NOMO-1 (cell line): ENCODE measurements around the gene RAB11A.

ENCODE experiments used
- DNase-seq, 2 experiments: peaks; one replicate each; lab custom pipeline; 2025; ENCODE audit not compliant: unreplicated experiment in 2 of 2; lab: John Stamatoyannopoulos, UW

RAB11A gene

DNA sequence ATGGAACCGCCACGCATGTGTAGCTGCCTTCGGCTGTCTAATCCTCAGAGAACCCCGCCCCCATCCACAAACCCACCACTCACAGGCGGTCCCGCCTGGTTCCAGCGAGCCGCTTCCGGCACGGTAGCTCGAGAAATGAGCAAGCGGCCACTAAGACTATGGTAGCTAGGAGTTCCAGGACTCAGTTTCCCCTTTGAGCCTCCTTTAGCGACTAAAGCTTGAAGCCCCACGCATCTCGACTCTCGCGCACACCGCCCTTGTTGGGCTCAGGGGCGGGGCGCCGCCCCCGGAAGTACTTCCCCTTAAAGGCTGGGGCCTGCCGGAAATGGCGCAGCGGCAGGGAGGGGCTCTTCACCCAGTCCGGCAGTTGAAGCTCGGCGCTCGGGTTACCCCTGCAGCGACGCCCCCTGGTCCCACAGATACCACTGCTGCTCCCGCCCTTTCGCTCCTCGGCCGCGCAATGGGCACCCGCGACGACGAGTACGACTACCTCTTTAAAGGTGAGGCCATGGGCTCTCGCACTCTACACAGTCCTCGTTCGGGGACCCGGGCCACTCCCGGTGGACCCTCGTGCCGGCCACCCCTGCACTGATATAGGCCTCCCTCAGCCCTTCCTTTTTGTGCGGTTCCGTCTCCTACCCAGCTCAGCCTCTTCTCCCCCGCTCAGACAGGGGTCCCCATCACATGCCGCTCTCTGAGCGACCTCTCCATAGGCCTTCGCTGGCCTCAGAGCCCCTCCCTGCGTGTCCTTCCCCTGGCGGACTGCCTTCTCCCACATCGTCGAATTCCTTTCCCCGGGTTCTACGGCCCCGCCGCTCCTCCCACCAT, at the start of gene RAB11A:
TSS of gene RAB11A (plus strand) at position 366 of the 828 bp plus-strand sequence. CDS start at position 461, 95 bp downstream.
- DNase-seq = peak; percentile 97 to 98

GRCh38 chr15:65819563-65819960, 49.7 kb upstream of the RAB11A start:
- no peak for DNase-seq

DNA sequence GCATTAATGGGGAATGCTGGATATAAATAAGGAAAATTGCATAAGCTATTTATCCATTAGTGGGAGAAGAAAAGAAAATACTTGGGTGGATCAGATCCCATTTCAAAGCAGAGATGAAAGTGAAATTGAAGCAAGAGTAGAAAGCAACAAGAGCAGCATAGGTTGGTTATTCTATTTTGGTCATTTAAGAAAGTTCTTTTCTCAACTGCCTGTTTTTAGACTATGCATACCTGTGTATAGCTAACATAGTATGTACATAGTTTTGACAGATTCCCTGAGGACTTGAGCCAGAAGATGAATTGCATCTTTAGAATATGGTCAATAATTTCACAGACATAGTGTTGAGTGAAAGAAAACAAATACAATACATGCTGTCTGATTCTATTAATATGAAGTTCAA, 48.2 kb upstream of the RAB11A start:
- DNase-seq = no peak

GRCh38 chr15:65822316-65822715, 47.0 kb upstream of the RAB11A start:
- DNase-seq = no peak

DNA sequence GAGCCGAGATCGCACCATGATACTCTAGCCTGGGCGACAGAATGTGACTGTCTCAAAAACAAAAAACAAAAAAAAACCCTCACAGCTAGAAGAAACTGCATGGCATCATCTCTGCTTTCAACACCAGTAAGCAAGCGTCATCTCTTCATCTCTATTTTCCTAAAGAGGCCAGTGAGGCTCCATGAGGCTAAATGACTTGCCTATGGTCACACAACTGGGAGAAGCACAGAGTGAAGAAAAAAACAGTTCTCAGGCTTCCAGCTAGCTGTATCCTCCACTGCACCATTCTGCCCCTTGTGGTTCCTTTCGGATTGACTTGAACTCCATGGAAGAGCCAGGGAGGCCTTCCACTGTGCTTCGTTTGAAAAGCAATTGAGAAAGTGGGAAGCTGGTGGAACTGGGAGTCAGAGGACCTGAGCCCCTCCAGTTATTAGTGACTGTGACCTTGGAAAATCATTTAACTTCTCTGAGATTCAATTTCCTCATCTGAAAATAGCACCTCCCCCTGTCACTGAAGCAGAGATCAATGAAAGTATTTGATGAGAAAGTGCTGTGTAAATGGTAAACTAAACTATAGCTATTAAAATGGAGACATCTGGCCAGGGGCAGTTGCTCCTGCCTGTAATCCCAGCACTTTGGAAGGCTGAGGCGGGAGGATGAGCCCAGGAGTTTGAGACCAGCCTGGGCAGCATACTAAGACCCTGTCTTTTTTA, 45.1 kb upstream of the RAB11A start:
- DNase-seq = peak in 1 of 2 experiments; percentile 29

DNA sequence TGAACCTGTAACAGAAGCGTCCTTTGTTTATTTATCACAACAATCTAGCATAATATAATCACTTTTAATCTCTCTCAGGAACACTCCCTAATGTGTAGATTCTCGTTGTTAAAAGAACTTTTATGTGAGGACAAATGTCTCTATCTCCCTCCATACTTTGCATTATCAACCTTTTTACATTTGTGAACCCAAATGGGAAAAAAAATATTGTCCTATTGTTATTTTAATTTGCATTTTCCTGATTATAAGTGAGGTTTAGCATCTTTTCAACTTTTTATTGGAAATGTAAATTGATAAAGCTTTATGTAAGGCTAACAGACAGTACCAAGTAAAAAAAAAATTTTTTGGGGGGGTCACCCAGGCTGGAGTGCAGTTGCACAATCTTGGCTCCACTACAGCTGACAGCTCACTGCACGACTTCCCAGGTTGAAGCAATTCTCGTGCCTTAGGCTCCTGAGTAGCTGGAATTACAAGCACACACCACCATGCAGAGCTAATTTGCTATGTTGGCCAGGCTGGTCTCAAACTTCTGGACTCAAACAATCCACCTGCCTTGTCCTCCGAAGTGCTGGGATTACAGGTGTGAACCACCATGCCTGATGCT, 44.2 kb upstream of the RAB11A start:
- DNase-seq = no peak

DNA sequence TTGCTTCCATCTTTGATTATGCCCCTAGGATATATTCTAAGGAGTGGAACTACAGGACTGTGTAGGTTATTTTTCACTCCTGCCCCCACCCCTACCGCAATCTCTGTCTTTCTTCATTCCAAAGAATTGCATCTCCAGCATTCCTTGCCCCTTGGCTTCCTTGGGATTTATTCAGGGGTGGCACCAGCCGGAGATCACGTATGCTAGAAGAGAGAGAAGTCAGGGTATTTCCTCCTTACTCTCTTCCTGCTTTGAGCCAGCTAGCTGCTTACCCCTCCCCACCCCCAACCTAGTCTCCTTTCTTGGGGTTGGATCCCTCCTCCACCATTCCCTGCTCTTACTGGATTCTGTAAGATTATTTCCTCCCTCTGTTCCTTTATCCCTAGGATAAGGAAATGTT, 42.2 kb upstream of the RAB11A start:
- DNase-seq = peak in 1 of 2 experiments; percentile 10

GRCh38 chr15:65828585-65828984, 40.7 kb upstream of the RAB11A start:
- no peak for DNase-seq

GRCh38 chr15:65829130-65829764, 40.0 kb upstream of the RAB11A start:
- peak in 1 of 2 experiments; percentile 11 for DNase-seq

DNA sequence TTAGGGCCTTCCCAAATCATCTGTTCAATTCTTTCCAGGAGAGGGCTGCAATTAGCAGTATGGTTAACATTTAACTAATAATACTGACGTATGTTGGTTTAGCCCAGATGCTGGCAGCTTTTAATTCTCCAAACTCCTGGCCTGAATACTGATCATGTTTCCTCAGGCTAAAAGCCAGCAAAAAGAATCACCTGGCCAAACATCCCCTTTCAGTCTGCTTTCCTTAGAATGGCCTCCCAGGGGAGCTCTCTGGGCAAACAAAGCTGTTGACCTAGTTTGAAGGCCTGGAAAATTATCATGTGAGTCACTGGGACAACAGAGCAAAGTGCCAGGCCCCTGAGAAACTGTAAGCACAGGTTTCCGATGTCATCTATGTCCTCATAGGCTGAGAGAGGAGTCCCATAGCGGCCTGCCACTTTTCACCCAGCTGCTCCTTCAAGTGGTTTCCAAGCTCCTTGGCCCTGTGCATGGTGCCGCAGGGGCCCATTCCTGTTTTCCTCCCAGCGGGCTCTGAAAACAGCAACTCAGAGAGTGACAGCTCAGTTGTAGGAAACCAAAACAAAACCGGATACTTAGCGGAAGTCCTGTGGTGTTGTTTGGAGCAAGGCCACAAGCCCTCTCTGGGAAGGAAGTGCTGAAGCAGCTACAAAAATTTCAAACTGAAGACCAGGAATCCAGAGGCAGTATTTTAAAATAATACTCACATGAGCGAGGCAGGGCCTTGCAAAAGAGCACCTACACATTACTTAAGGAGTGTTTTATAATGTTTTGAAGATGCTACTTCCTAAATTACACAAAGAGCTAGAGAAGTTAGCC, 36.5 kb upstream of the RAB11A start:
- peak; percentile 82 to 84 for DNase-seq

GRCh38 chr15:65833501-65834205, 35.6 kb upstream of the RAB11A start:
- no peak for DNase-seq

DNA sequence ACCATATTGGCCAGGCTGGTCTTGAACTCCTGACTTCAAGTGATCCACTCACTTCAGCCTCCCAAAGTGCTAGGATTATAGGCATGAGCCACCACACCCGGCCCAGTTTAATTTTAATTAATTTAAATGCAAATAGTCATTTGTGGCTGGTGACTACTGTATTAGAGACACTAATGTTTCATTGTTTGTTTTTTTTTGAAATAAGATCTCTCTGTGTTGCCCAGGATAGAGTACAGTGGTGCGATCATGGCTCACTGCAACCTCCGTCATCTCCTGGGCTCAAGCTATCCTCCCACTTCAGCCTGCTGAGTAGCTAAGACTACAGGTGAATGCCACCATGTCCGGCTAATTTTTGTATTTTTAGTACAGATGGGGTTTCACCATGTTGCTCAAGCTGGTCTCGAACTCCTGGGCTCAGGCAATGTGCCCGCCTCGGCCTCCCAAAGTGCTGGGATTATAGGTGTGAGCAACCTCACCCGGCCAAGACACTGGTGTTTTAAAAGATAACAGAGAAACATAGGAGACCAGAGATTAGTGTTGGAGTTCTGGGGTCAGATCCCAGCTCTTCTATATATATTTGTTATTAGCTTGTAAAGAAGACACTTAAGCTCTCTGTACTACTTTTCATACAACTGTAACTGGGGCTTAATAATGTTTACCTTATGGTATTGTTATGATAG, 34.5 kb upstream of the RAB11A start:
- no peak for DNase-seq

DNA sequence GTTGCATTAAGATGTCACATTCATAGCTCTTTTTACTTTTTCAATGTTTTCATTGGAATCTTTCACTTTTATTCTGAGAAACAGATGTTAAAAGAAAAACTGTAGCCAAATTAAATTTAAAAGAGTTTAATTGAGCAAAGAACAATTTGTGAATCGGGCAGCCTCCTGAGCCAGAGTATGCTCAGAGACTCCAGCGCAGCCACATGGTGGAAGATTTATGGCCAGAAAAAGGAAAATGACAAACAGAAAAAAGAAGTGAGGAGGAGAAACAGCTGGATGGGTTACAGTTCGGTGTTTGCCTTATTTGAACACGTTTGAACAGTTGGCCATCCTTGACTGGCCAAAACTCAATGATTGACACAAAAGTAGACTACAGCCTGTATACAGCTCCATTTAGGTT, 33.8 kb upstream of the RAB11A start:
- DNase-seq = no peak

GRCh38 chr15:65836665-65837064, 32.6 kb upstream of the RAB11A start:
- no peak for DNase-seq

- DNase-seq = peak; percentile 41 to 72
These were observed 31.7 kb upstream of the RAB11A start for GRCh38 chr15:65837301-65838294.

GRCh38 chr15:65839354-65839901, 29.9 kb upstream of the RAB11A start:
- no peak for DNase-seq

- DNase-seq = no peak
These were observed 29.3 kb upstream of the RAB11A start for GRCh38 chr15:65839985-65840384.
